Sigmoid colon (tissue), 7 donors: ENCODE results near the gene LRRC7. TPM values are rescaled to one million over a fixed set of nuclear protein-coding genes. Genes with fewer than 3 reads are reported as not detected.

Experiments
- DNase-seq: peaks from one replicate; pipeline ENCODE4 v3.0.0-alpha.2; 2019
- H3K27ac ChIP-seq, 4 donors: fragments of 200-600 bp; sonication (generic); one replicate each; pipeline ENCODE4 v1.5.1; 2016 to 2019; ENCODE audit warnings: mild to moderate bottlenecking in 1 of 4
- H3K27me3 ChIP-seq, 3 donors: fragments of 200-600 bp; sonication (generic); one replicate each; pipeline ENCODE4 v1.5.1; 2019; ENCODE audit warnings: mild to moderate bottlenecking in 1 of 3
- H3K36me3 ChIP-seq, 4 donors: fragments of 200-600 bp; sonication (generic); one replicate each; pipeline ENCODE4 v1.5.1; 2016 to 2019
- H3K4me1 ChIP-seq, 4 donors: fragments of 200-600 bp; sonication (generic); one replicate each; pipeline ENCODE4 v1.5.1; 2017 to 2019
- H3K4me3 ChIP-seq, 4 donors: fragments of 200-600 bp; sonication (generic); one replicate each; pipeline ENCODE4 v1.5.1; 2017 to 2019; ENCODE audit warnings: mild to moderate bottlenecking in 2 of 4, moderate library complexity in 1 of 4
- H3K9me3 ChIP-seq, 4 donors: fragments of 200-600 bp in 3 of 4; sonication (generic) in 3 of 4; one replicate each; pipeline versions ENCODE4 v1.5.1 to v1.6.1; 2013 to 2019
- EP300 ChIP-seq, 4 donors: sonication (generic); formaldehyde crosslinking; IDR thresholded peaks; one replicate each; pipeline ENCODE4 v1.6.1; 2017; ENCODE audit warnings: antibody characterized with exemption in 4 of 4
- POLR2A ChIP-seq, 2 donors: fragments of 450-650 bp; IDR thresholded peaks; one replicate each; pipeline ENCODE4 v1.6.1; 2016; ENCODE audit warnings: antibody characterized with exemption in 2 of 2, mild to moderate bottlenecking in 2 of 2, moderate library complexity in 2 of 2
- POLR2AphosphoS5 ChIP-seq, 4 donors: sonication (generic); formaldehyde crosslinking; IDR thresholded peaks; one replicate each; pipeline ENCODE4 v1.6.1; 2017; ENCODE audit warnings: antibody characterized with exemption in 4 of 4
- WGBS, 2 donors: extraction: QIAGEN DNeasy Blood & Tissue Kit; methylation state at CpG; one replicate each; pipeline ENCODE4 v1.1.7; 2013; 5-methylcytosine and 5-hydroxymethylcytosine counted together
- intact Hi-C: fragments of 100-400 bp; cut with DNase I; formaldehyde crosslinking; loops from one replicate; pipeline ENCODE4 v1.15.1; 2023
- polyA plus RNA-seq, 3 donors: library from polyadenylated mRNA; stranded (reverse); fragments of 200-250 nt; gene quantifications; one replicate each; pipeline ENCODE4 v1.2.3, GENCODE V29; 2013
- total RNA-seq, 4 donors: library from RNA; depleted of rRNA; stranded (reverse); fragments of >200 nt; gene quantifications; one replicate each; pipeline ENCODE4 v1.1.0, GENCODE V29; 2016
- TF ChIP-seq, protein P1 (sequence below), 4 experiments: fragments of 450-650 bp in 3 of 4; fragments of 200-600 bp in 1 of 4; IDR thresholded peaks; one replicate each; pipeline ENCODE4 v1.5.1; 2016 to 2019; ENCODE audit warnings: antibody characterized with exemption in 4 of 4, mild to moderate bottlenecking in 3 of 4, moderate library complexity in 2 of 4
- donor health status: healthy with polysubstance abuse.
- donor health status: Bipolar disorder and iron deficiency.
- donor health status: healthy.

LRRC7 gene
- total and polyA plus RNA-seq, 7 donors = 0.16 to 1.9 (median 0.41) TPM; not detected in 2

DNA sequence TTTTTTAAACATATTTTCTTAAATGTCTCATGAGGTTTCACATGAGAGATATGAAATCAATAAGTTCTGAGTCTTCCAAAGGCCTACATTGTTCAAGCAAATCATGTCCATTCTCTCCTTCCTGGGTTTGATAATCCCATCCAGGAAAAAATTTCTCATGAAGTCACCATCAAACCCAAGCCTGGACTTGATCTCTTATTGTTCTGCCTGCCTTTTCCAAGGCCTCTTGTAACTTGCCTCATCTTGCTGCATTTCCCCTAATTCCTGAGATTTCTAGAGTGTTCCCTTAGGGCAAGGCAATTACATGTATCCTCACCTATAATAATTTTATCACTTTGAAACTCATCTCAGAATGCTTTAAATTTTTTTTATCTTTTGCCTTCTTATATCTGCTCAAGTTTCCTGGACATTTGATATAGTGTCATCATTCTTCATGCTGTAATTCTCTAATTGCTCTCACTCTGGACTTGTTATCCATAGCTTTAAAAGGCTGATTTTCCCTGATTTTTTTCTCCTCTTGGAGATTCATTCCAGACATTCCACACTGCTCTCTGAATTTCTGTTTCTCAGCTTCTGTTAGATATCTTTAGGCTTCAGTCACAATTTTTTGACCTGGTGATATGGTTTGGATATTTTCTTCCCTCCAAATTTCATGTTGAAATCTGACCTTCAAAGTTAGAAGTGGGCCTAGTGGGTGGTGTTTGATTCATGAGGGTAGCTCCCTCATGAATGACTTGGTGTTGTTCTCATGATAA, 126.4 kb downstream of the LRRC7 start:
- Histone ChIP-seq H3K4me1 (no peaks in the 10 kb centered on the region), H3K27me3 (no peaks in the 10 kb centered on the region), H3K4me3 (no peak overlapping the region), H3K9me3 (no peaks in the 10 kb centered on the region), H3K36me3 (no peaks in the 10 kb centered on the region), H3K27ac (no peak overlapping the region)
- intact Hi-C loops = no loop called here
- TF ChIP-seq, protein P1, sequence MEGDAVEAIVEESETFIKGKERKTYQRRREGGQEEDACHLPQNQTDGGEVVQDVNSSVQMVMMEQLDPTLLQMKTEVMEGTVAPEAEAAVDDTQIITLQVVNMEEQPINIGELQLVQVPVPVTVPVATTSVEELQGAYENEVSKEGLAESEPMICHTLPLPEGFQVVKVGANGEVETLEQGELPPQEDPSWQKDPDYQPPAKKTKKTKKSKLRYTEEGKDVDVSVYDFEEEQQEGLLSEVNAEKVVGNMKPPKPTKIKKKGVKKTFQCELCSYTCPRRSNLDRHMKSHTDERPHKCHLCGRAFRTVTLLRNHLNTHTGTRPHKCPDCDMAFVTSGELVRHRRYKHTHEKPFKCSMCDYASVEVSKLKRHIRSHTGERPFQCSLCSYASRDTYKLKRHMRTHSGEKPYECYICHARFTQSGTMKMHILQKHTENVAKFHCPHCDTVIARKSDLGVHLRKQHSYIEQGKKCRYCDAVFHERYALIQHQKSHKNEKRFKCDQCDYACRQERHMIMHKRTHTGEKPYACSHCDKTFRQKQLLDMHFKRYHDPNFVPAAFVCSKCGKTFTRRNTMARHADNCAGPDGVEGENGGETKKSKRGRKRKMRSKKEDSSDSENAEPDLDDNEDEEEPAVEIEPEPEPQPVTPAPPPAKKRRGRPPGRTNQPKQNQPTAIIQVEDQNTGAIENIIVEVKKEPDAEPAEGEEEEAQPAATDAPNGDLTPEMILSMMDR (IDR thresholded peaks at IDR 0.05) = no peak
- TF ChIP-seq POLR2A (IDR thresholded peaks at IDR 0.05) (no peak), EP300 (IDR thresholded peaks at IDR 0.05) (no peak), POLR2AphosphoS5 (IDR thresholded peaks at IDR 0.05) (no peak)
- DNase-seq = no peak

DNA sequence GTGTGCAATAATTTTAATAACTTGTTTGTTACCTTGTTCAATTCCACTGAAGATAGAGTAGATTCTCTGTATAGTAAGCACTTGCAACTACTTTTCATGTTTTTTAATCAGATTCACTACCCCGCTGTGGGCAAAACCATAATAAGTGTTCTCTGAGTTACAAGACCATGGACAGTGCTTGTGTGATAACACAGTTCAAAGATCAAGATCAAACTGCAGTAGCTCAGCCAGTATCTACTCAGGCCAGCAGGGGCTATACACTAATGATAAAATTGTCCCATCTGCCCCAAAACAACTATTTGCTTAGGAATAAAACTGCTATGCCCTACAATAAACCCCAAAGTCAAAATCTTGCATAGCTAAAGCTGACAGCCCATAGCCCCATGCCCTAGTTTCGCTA, 129.6 kb downstream of the LRRC7 start:
- H3K27me3 ChIP-seq = no peaks in the 10 kb centered on the region
- H3K4me1 ChIP-seq = no peaks in the 10 kb centered on the region
- H3K36me3 ChIP-seq = no peaks in the 10 kb centered on the region
- H3K9me3 ChIP-seq = no peaks in the 10 kb centered on the region
- no peak for DNase-seq
- intact Hi-C loops = no loop called here
- no peak overlapping the region for H3K27ac ChIP-seq
- TF ChIP-seq POLR2A (IDR thresholded peaks at IDR 0.05) = no peak
- no peak for TF ChIP-seq POLR2AphosphoS5 (IDR thresholded peaks at IDR 0.05)
- TF ChIP-seq, protein P1 (IDR thresholded peaks at IDR 0.05) = no peak
- no peak for TF ChIP-seq EP300 (IDR thresholded peaks at IDR 0.05)
- 79 to 82% methylated on average over 2 of the region's 2 CpGs for WGBS, 2 donors
- no peak overlapping the region for H3K4me3 ChIP-seq

DNA sequence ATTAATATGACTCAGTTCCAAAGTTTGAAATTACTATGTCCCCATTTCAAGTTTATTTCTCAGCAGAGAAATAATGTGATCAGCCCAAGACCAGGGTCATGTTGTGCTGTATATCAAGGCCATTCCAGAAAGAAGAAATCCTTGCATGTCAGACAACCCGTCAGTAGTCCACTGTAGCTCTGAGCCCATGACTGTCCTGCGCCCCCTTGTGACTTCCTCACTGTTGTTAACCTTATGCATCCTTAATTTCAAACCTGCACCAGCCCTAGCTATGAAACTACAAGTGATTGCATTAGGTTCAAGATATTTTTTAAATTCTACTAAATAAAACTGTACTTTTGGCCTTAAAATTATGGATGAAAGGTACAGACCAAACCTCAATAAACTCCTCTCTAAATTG, 133.0 kb downstream of the LRRC7 start:
- Histone ChIP-seq H3K27me3 (no peaks in the 10 kb centered on the region), H3K9me3 (no peaks in the 10 kb centered on the region), H3K4me3 (no peak overlapping the region), H3K27ac (no peak overlapping the region), H3K36me3 (no peaks in the 10 kb centered on the region), H3K4me1 (no peaks in the 10 kb centered on the region)
- TF ChIP-seq POLR2A (IDR thresholded peaks at IDR 0.05) = no peak
- WGBS, 2 donors = 60 to 69% methylated on average over 2 of the region's 2 CpGs
- no peak for DNase-seq
- intact Hi-C loops = no loop called here

DNA sequence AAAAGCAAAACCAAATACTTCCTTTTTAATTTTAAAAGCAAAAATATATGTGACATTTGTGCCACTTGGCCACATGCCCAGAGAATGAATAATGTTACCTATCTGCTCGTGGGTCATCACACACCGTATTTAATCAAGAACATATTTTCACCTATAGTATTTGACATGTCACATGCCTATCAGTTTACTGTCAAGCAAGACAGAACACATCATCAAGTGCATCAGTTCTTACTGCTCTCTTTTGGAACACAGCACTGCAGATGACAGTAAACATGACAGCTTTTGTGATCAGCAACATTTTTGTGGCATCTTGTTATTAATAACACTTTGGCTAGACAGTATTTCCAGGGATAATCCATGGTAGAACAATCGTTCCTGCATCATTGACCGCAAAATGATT, 134.4 kb downstream of the LRRC7 start:
- Histone ChIP-seq H3K4me1 (no peaks in the 10 kb centered on the region), H3K36me3 (no peaks in the 10 kb centered on the region), H3K9me3 (no peaks in the 10 kb centered on the region), H3K27ac (no peak overlapping the region), H3K4me3 (no peak overlapping the region), H3K27me3 (no peaks in the 10 kb centered on the region)
- 51 to 57% methylated on average over 4 of the region's 4 CpGs for WGBS, 2 donors
- no peak for TF ChIP-seq POLR2AphosphoS5 (IDR thresholded peaks at IDR 0.05)
- TF ChIP-seq, protein P1 (IDR thresholded peaks at IDR 0.05) = no peak
- no peak for TF ChIP-seq POLR2A (IDR thresholded peaks at IDR 0.05)
- TF ChIP-seq EP300 (IDR thresholded peaks at IDR 0.05) = no peak
- DNase-seq = no peak
- intact Hi-C loops = no loop called here

DNA sequence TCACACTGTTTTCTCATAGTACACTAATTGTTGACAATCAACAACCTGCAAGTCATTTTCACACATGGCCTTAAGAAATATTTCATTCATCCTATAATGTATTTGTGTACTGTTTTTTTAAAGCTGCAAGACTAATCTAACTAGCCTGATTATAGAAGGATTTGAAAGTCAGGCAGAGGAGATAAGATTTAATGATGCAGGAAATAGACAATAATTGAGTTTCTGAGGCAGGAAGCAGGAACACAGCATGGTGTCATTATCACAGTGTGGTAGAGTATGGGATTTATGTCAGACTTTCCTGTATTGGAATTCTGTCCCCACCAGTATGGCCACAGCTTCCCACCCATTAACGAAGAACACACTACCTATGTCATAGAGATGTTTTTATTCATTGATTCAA, 138.8 kb downstream of the LRRC7 start:
- no peaks in the 10 kb centered on the region for H3K27me3 ChIP-seq
- TF ChIP-seq, protein P1 (IDR thresholded peaks at IDR 0.05) = no peak
- TF ChIP-seq EP300 (IDR thresholded peaks at IDR 0.05) = no peak
- no peak for TF ChIP-seq POLR2AphosphoS5 (IDR thresholded peaks at IDR 0.05)
- TF ChIP-seq POLR2A (IDR thresholded peaks at IDR 0.05) = no peak
- H3K4me3 ChIP-seq = no peak overlapping the region
- 57 to 83% methylated on average over 1 of the region's 1 CpG for WGBS, 2 donors
- H3K4me1 ChIP-seq = no peaks in the 10 kb centered on the region
- H3K9me3 ChIP-seq = no peaks in the 10 kb centered on the region
- no peaks in the 10 kb centered on the region for H3K36me3 ChIP-seq
- intact Hi-C loops = no loop called here
- no peak for DNase-seq
- no peak overlapping the region for H3K27ac ChIP-seq
